IPS-18c (cell line): Measurements from ENCODE around the gene OLR1.

ENCODE experiments used
- H3K4me3 ChIP-seq: 2 replicates; pipeline ENCODE4 v1.7.0; 2013; ENCODE audit warnings: low read depth, mild to moderate bottlenecking, low read length, moderate library complexity; ENCODE audit not compliant: insufficient read depth
- H3K9me3 ChIP-seq: one replicate; pipeline ENCODE4 v1.6.1; 2013; ENCODE audit warnings: mild to moderate bottlenecking, low read length, moderate library complexity; ENCODE audit not compliant: control insufficient read depth, insufficient read depth

The OLR1 gene

GRCh38 chr12:10128687-10129086, 43.2 kb downstream of the OLR1 start:
- H3K4me3 ChIP-seq, result no peak overlapping the region
- H3K9me3 ChIP-seq, result no peaks in the 10 kb centered on the region

- Histone ChIP-seq H3K4me3 (no peak overlapping the region), H3K9me3 (no peaks in the 10 kb centered on the region)
Measured at GRCh38 chr12:10126413-10126812, 45.5 kb downstream of the OLR1 start.

GRCh38 chr12:10122689-10123088, 49.2 kb downstream of the OLR1 start:
- Histone ChIP-seq H3K9me3 (no peaks in the 10 kb centered on the region), H3K4me3 (no peak overlapping the region)

- Histone ChIP-seq H3K9me3 (no peaks in the 10 kb centered on the region), H3K4me3 (no peak overlapping the region)
Measured at GRCh38 chr12:10121278-10121677, 50.7 kb downstream of the OLR1 start.

GRCh38 chr12:10119066-10119465, 52.9 kb downstream of the OLR1 start:
- H3K9me3 ChIP-seq, result no peaks in the 10 kb centered on the region
- H3K4me3 ChIP-seq, result no peak overlapping the region

GRCh38 chr12:10115890-10116289, 56.0 kb downstream of the OLR1 start:
- Histone ChIP-seq H3K4me3 (no peak overlapping the region), H3K9me3 (peaks cover 6% of the 10 kb centered on the region)

GRCh38 chr12:10115311-10115710, 56.6 kb downstream of the OLR1 start:
- H3K4me3 ChIP-seq, result no peak overlapping the region

GRCh38 chr12:10113920-10114319, 58.0 kb downstream of the OLR1 start:
- Histone ChIP-seq H3K4me3 (no peak overlapping the region), H3K9me3 (peaks cover 6% of the 10 kb centered on the region)

More at GRCh38 chr12:10115311-10115710, 56.6 kb downstream of the OLR1 start:
- peaks cover 6% of the 10 kb centered on the region for H3K9me3 ChIP-seq

- peaks cover 6% of the 10 kb centered on the region for H3K9me3 ChIP-seq
- no peak overlapping the region for H3K4me3 ChIP-seq
Measured at GRCh38 chr12:10113075-10113474, 58.9 kb downstream of the OLR1 start.

- H3K9me3 ChIP-seq, result peaks cover 6% of the 10 kb centered on the region
- no peak overlapping the region for H3K4me3 ChIP-seq
Measured at GRCh38 chr12:10111451-10111850, 60.5 kb downstream of the OLR1 start.

- Histone ChIP-seq H3K9me3 (peaks cover 6% of the 10 kb centered on the region), H3K4me3 (no peak overlapping the region)
Measured at GRCh38 chr12:10110256-10110844, 61.6 kb downstream of the OLR1 start.
